Astrocyte (in vitro differentiated cells and primary cell): ENCODE results near the gene TTC7B. TPM values are rescaled to one million over a fixed set of nuclear protein-coding genes. Genes with fewer than 3 reads are reported as not detected.

Experiments used
- DNase-seq: peaks from one replicate; pipeline ENCODE4 v3.0.0-alpha.2; 2010; ENCODE audit warnings: low read depth
- FAIRE-seq: peaks from 2 replicates; lab custom pipeline; 2011; peaks lifted over from hg19 to GRCh38; lab: Jason Lieb, UNC
- H2AFZ ChIP-seq: 2 replicates; pipeline ENCODE4 v1.6.0; 2012; ENCODE audit warnings: low read depth, low read length, inconsistent platforms
- H3K27ac ChIP-seq: 2 replicates; pipeline ENCODE4 v1.5.1; 2011; ENCODE audit warnings: low read depth, low read length, inconsistent platforms
- H3K27me3 ChIP-seq: 2 replicates; pipeline ENCODE4 v1.6.0; 2011; ENCODE audit warnings: low read length, inconsistent platforms; ENCODE audit not compliant: insufficient read depth
- H3K36me3 ChIP-seq: 2 replicates; pipeline ENCODE4 v1.5.1; 2011; ENCODE audit warnings: low read length, inconsistent platforms; ENCODE audit not compliant: insufficient read depth
- H3K4me1 ChIP-seq: 2 replicates; pipeline ENCODE4 v1.5.1; 2011; ENCODE audit warnings: low read length, inconsistent platforms; ENCODE audit not compliant: insufficient read depth
- H3K4me2 ChIP-seq: 2 replicates; pipeline ENCODE4 v1.6.0; 2012; ENCODE audit warnings: low read length, inconsistent platforms
- H3K4me3 ChIP-seq: 2 replicates; pipeline ENCODE4 v1.5.1; 2011; ENCODE audit warnings: low read depth, mild to moderate bottlenecking, low read length, inconsistent platforms; ENCODE audit not compliant: insufficient read depth
- H3K79me2 ChIP-seq: 2 replicates; pipeline ENCODE4 v1.6.0; 2012; ENCODE audit warnings: mild to moderate bottlenecking, low read length, inconsistent platforms; ENCODE audit not compliant: insufficient read depth
- H3K9ac ChIP-seq: 2 replicates; pipeline ENCODE4 v1.6.0; 2012; ENCODE audit warnings: mild to moderate bottlenecking, low read length, inconsistent platforms
- H3K9me3 ChIP-seq: 2 replicates; pipeline ENCODE4 v1.5.1; 2012; ENCODE audit warnings: low read depth, mild to moderate bottlenecking, low read length, inconsistent platforms; ENCODE audit not compliant: insufficient read depth
- H4K20me1 ChIP-seq: 2 replicates; pipeline ENCODE4 v1.6.0; 2012; ENCODE audit warnings: low read length, inconsistent platforms; ENCODE audit not compliant: insufficient read depth
- H3K27ac Mint-ChIP-seq: one replicate; pipeline ENCODE4 v1.8.0; 2021; ENCODE audit warnings: mild to moderate bottlenecking, mixed read lengths; ENCODE audit not compliant: unreplicated experiment
- H3K27me3 Mint-ChIP-seq: one replicate; pipeline ENCODE4 v1.8.0; 2021; ENCODE audit warnings: low read depth, mixed read lengths; ENCODE audit not compliant: unreplicated experiment
- H3K36me3 Mint-ChIP-seq: one replicate; pipeline ENCODE4 v1.8.0; 2021; ENCODE audit warnings: low read depth, mixed read lengths; ENCODE audit not compliant: unreplicated experiment
- H3K4me1 Mint-ChIP-seq: one replicate; pipeline ENCODE4 v1.8.0; 2021; ENCODE audit warnings: low read depth, mixed read lengths; ENCODE audit not compliant: unreplicated experiment
- H3K4me3 Mint-ChIP-seq: one replicate; pipeline ENCODE4 v1.8.0; 2021; ENCODE audit warnings: mild to moderate bottlenecking, moderate library complexity, mixed read lengths; ENCODE audit not compliant: unreplicated experiment
- H3K9me3 Mint-ChIP-seq: one replicate; pipeline ENCODE4 v1.8.0; 2021; ENCODE audit warnings: mild to moderate bottlenecking, mixed read lengths; ENCODE audit not compliant: unreplicated experiment
- EZH2 ChIP-seq: IDR thresholded peaks from 2 replicates; pipeline ENCODE4 v1.6.1; 2012; ENCODE audit warnings: mild to moderate bottlenecking, low read length, inconsistent platforms; ENCODE audit not compliant: insufficient read depth
- total RNA-seq: library from RNA; stranded (reverse); gene quantifications from 2 replicates; pipeline ENCODE4 v1.2.1, GENCODE V29; 2021
- TF ChIP-seq, protein P1 (sequence below): IDR thresholded peaks from 2 replicates; pipeline ENCODE4 v1.5.1; 2011; ENCODE audit warnings: low read depth, mild to moderate bottlenecking, inconsistent platforms, low read length, moderate library complexity; ENCODE audit not compliant: insufficient read depth

Gene TTC7B
- total RNA-seq, 1 donor from 2014 or later = 42.1 TPM

DNA sequence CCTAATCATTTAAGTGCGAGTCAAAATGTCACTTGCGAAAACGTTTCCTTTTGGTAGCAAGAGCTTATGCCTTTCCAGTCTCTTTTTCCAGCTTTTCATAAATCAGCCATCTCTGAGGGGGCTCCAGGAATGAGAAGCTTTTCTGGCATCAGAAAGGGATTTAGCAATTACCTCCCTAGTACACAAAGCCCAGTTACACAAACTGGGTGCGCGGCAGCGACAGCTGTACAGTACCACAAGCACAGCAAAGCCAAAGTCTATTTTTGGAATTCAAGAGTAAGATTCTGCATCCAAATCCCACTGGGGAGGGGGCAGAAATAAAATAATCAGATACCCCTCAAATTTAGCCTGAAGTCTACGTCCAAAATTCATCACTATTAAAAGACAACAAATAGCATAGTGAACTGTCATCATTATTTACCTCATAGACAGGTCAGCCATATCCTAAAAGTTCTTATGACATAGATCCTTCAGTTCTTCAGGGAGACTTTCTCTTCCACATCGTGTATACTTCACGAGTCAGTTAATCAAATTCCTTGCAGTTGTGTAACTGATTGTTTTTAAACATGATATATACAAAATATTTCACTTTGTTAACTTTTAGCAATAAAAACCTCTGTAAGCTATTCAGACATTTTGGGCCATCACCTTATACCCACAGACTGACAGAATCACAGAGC is 150.8 kb downstream of the TTC7B start:
- no peak overlapping the region for H3K4me3 Mint-ChIP-seq
- DNase-seq = no peak
- no peak overlapping the region for H3K4me3 ChIP-seq
- peaks cover 16% of the 10 kb centered on the region for H3K36me3 Mint-ChIP-seq
- H3K9me3 ChIP-seq = no peaks in the 10 kb centered on the region
- H3K79me2 ChIP-seq = no peaks in the 10 kb centered on the region
- no peak for TF ChIP-seq EZH2
- TF ChIP-seq, protein P1, sequence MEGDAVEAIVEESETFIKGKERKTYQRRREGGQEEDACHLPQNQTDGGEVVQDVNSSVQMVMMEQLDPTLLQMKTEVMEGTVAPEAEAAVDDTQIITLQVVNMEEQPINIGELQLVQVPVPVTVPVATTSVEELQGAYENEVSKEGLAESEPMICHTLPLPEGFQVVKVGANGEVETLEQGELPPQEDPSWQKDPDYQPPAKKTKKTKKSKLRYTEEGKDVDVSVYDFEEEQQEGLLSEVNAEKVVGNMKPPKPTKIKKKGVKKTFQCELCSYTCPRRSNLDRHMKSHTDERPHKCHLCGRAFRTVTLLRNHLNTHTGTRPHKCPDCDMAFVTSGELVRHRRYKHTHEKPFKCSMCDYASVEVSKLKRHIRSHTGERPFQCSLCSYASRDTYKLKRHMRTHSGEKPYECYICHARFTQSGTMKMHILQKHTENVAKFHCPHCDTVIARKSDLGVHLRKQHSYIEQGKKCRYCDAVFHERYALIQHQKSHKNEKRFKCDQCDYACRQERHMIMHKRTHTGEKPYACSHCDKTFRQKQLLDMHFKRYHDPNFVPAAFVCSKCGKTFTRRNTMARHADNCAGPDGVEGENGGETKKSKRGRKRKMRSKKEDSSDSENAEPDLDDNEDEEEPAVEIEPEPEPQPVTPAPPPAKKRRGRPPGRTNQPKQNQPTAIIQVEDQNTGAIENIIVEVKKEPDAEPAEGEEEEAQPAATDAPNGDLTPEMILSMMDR = no peak
- no peaks in the 10 kb centered on the region for H4K20me1 ChIP-seq
- H3K9me3 Mint-ChIP-seq = peaks cover 4% of the 10 kb centered on the region
- H3K36me3 ChIP-seq = no peaks in the 10 kb centered on the region
- no peaks in the 10 kb centered on the region for H3K27me3 ChIP-seq
- no peaks in the 10 kb centered on the region for H3K4me1 Mint-ChIP-seq
- H3K27ac ChIP-seq = no peak overlapping the region
- no peak for FAIRE-seq
- no peaks in the 10 kb centered on the region for H3K27me3 Mint-ChIP-seq
- no peak overlapping the region for H3K27ac Mint-ChIP-seq
- H2AFZ ChIP-seq = no peak overlapping the region
- no peak overlapping the region for H3K9ac ChIP-seq
- no peaks in the 10 kb centered on the region for H3K4me1 ChIP-seq
- H3K4me2 ChIP-seq = no peak overlapping the region

DNA sequence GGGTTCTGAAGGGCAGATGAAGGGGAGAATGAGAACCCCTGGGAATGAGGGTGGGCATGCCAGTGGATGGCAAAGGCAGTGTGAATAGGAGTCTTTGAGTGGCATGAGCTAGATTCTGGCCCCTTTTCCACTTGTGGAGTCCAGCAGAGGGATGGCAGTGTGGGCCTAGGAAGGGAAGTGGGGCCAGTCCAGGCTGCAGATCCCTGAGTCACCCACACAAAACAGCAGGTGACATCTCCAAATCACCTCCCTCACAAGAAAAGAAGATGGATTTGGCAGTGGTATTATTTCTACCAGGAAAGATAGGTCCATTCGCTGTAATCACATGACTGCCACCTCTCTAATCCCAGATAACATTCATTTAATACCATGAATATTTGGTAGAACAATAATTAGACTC is 151.3 kb downstream of the TTC7B start:
- H4K20me1 ChIP-seq = no peaks in the 10 kb centered on the region
- H3K4me3 Mint-ChIP-seq = no peak overlapping the region
- no peaks in the 10 kb centered on the region for H3K79me2 ChIP-seq
- H3K36me3 Mint-ChIP-seq = peaks cover 11% of the 10 kb centered on the region
- TF ChIP-seq, protein P1 = no peak
- no peak for TF ChIP-seq EZH2
- no peaks in the 10 kb centered on the region for H3K9me3 ChIP-seq
- no peak overlapping the region for H3K27ac ChIP-seq
- H3K36me3 ChIP-seq = no peaks in the 10 kb centered on the region
- H3K4me1 Mint-ChIP-seq = no peaks in the 10 kb centered on the region
- H3K27ac Mint-ChIP-seq = no peak overlapping the region
- FAIRE-seq = no peak
- H3K27me3 Mint-ChIP-seq = no peaks in the 10 kb centered on the region
- DNase-seq = no peak
- peaks cover 3% of the 10 kb centered on the region for H3K9me3 Mint-ChIP-seq
- no peaks in the 10 kb centered on the region for H3K4me1 ChIP-seq
- no peaks in the 10 kb centered on the region for H3K27me3 ChIP-seq
- H3K9ac ChIP-seq = no peak overlapping the region
- H2AFZ ChIP-seq = no peak overlapping the region
- no peak overlapping the region for H3K4me2 ChIP-seq
- no peak overlapping the region for H3K4me3 ChIP-seq

DNA sequence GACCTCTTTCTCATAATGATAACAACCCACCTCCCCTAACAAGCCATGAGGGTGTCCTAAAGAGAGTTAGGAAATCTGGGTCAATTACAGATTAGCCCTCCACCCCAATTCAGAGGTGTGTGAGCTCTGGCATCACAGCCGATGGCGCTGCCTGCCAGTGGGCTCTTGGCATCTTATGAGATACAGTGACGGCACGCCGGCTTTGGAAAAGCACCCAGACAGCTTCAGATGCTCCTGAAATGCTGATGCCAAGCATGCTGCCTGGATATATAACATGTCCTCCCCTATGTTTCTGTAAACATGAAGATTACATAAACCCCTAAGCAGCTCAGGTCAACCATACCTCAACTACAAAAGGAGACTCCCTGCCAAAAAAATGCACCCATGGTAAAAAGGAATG is 152.6 kb downstream of the TTC7B start:
- no peak for TF ChIP-seq EZH2
- TF ChIP-seq, protein P1 = no peak
- no peak for FAIRE-seq
- peaks cover 4% of the 10 kb centered on the region for H3K4me1 Mint-ChIP-seq
- H3K27me3 ChIP-seq = no peaks in the 10 kb centered on the region
- peaks cover 4% of the 10 kb centered on the region for H3K4me1 ChIP-seq
- no peaks in the 10 kb centered on the region for H3K9me3 Mint-ChIP-seq
- DNase-seq = no peak
- H3K9ac ChIP-seq = no peak overlapping the region
- H3K27ac ChIP-seq = no peak overlapping the region
- H3K36me3 ChIP-seq = no peaks in the 10 kb centered on the region
- H3K4me3 Mint-ChIP-seq = no peak overlapping the region
- no peak overlapping the region for H3K4me2 ChIP-seq
- no peaks in the 10 kb centered on the region for H3K27me3 Mint-ChIP-seq
- H2AFZ ChIP-seq = no peak overlapping the region
- H3K36me3 Mint-ChIP-seq = peaks cover 6% of the 10 kb centered on the region
- H3K4me3 ChIP-seq = no peak overlapping the region
- H3K27ac Mint-ChIP-seq = no peak overlapping the region
- no peaks in the 10 kb centered on the region for H3K9me3 ChIP-seq
- H3K79me2 ChIP-seq = no peaks in the 10 kb centered on the region
- H4K20me1 ChIP-seq = no peaks in the 10 kb centered on the region
